Measurements from ENCODE around the gene C20orf144.
"Not testable (repeated sequence)": the region's sequence is repeated elsewhere in the genome, so short reads cannot be mapped to it uniquely, and the experiment has no call there.

C20orf144 gene

GRCh38 chr20:33662172-33662571 is at the start of gene C20orf144:
Gene C20orf144, plus strand, starts transcription at chr20:33662327. Its CDS starts 19 bp downstream, at chr20:33662346.
- no peak for DNase-seq (ENCODE audit: low read depth in 3 of 3)

DNA sequence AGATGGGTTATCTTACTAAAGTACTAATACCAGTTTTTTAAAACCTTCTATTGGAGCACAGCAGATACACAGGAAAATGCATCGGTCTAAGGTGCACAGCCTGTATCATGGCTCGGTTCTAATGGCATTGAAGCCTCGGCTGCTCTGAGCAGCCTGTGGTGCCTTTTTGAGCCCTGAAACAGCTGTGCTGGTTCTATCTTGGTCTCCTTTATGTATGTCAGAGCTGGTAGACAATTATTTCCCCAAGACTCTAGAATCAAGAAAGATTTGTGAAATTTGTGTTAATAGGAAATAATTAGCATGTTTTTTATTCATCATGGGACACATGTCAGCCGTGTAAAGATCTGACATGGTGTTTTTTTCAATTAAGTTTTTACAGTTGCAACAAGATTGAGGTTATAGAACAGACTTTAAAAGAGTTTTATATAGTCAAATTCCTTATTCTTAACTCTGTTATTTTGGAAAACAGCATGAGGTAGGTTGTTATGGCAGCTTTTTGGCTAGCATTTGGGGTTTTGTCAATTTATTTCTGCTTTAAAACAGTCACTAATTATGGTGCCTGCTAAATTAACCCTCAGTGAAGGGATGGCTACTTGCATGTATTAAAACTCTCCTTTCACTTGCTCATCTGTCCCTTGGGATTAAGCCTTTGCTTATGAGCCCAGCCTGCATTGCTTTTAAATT is 40.3 kb upstream of the C20orf144 start:
- no peak for DNase-seq (ENCODE audit: low read depth in 3 of 3)

GRCh38 chr20:33622705-33623365 is 39.3 kb upstream of the C20orf144 start:
- DNase-seq (ENCODE audit: low read depth in 3 of 3): no peak

- DNase-seq (ENCODE audit: low read depth in 3 of 3): no peak
These were observed 37.7 kb upstream of the C20orf144 start for GRCh38 chr20:33624399-33624798.

- DNase-seq (ENCODE audit: low read depth in 3 of 3): no peak
These were observed 35.9 kb upstream of the C20orf144 start for GRCh38 chr20:33626190-33626589.

GRCh38 chr20:33627577-33628216 is 34.4 kb upstream of the C20orf144 start:
- DNase-seq (ENCODE audit: low read depth in 3 of 3): no peak

DNA sequence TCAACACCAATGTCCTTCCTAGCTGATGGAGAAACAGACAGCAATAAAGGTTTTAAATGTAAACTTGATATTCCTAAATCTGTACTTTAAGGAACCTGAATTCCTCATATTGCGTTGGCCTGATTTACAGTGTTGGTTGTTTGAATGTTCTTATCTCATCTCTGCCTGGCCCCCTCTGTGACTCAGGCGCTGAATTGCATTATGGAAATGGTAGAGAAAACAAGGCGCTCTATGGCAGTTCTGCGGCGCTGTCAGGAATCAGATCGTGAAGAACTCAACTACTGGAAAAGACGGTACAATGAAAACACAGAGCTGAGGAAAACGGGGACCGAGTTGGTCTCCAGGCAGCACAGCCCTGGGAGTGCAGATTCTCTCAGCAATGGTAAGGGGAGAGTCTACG is 32.6 kb upstream of the C20orf144 start:
- DNase-seq (ENCODE audit: low read depth in 3 of 3): no peak

DNA sequence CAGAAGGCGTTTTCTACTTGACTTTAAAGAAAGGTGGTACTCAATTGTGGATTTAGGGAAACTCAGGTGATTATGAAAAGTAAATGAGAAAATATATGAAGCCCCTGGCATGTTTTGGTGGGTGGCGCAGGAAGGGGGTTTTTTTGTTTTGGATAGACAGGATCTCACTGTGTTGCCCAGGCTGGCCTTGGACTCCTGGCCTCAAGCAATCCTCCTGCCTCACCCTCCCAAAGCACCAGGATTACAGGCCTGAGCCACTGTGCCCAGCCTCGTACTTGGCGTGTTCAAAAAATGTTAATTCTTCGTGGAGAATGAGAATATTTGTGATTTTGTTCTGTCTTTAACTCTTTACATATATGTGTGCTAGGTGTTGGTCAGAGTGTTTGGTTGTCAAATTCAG is 32.1 kb upstream of the C20orf144 start:
- no peak for DNase-seq (ENCODE audit: low read depth in 3 of 3)

- DNase-seq (ENCODE audit: low read depth in 3 of 3): no peak
These were observed 31.6 kb upstream of the C20orf144 start for GRCh38 chr20:33630507-33630906.

DNA sequence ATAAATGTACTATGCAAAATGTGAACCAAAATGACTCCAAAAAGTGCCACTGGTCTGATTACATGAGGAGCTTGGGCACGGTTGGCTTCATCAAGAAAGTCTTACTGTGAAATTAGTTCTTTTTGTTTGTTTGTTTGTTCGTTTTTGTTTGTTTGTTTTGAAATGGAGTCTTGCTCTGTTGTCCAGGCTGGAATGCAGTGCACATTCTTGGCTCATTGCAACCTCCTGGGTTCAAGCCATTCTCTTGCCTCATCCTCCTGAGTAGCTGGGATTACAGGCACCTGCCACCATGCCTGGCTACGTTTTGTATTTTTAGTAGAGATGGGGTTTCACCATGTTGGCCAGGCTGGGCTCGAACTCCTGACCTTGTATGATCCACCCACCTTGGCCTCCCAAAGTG is 30.2 kb upstream of the C20orf144 start:
- not testable (repeated sequence) for DNase-seq (ENCODE audit: low read depth in 3 of 3)

GRCh38 chr20:33635341-33635740 is 26.8 kb upstream of the C20orf144 start:
- DNase-seq (ENCODE audit: low read depth in 3 of 3): no peak

DNA sequence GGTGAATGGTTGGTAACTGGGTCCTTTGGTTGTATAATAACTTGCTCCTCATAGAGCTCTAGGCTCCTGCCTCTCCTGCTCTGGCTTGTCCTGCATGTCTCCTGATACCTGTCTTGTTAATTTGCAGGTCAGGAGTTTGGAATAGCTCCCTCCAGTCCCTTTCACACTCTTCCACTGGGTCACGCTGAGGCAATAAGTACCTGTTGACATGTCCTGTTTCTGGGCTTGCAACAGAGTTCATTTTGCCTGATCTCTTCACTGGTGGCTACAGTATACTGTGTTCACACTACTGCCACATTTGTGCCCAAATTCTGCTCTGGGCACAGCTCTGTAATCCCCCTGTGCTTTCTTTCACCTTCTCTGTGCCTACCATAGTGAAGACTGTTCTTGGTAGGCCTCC is 25.4 kb upstream of the C20orf144 start:
- no peak for DNase-seq (ENCODE audit: low read depth in 3 of 3)

GRCh38 chr20:33640287-33640686 is 21.8 kb upstream of the C20orf144 start:
- no peak for DNase-seq (ENCODE audit: low read depth in 3 of 3)

GRCh38 chr20:33644313-33645071 is 17.6 kb upstream of the C20orf144 start:
- DNase-seq (ENCODE audit: low read depth in 3 of 3): no peak

GRCh38 chr20:33645072-33645358 is 17.1 kb upstream of the C20orf144 start:
- no peak for DNase-seq (ENCODE audit: low read depth in 3 of 3)

DNA sequence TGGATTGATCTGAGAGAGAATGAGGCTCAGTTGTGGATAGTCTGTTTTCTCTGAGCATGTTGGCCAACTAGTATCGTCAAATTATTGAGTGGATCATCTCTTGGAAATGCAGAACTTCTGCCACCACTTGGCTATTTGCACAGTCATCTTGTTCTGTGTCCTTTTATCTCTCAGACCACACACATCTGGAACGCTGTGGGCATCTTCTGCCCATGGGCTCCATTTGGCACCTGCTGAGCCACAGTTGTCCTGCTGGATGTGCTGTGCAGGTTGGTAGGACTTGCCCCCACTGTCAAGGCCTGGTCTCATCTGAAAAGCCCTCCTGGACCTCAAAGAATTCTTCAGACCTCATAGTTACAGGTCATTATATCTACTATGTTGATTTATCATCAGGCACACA is 16.7 kb upstream of the C20orf144 start:
- DNase-seq (ENCODE audit: low read depth in 3 of 3): no peak

- DNase-seq (ENCODE audit: low read depth in 3 of 3): no peak
These were observed 15.9 kb upstream of the C20orf144 start for GRCh38 chr20:33646191-33646590.

- DNase-seq (ENCODE audit: low read depth in 3 of 3): not testable (repeated sequence)
These were observed 15.0 kb upstream of the C20orf144 start for GRCh38 chr20:33646959-33647602.

- no peak for DNase-seq (ENCODE audit: low read depth in 3 of 3)
These were observed 14.3 kb upstream of the C20orf144 start for GRCh38 chr20:33647603-33648395.

GRCh38 chr20:33648396-33649004 is 13.6 kb upstream of the C20orf144 start:
- no peak for DNase-seq (ENCODE audit: low read depth in 3 of 3)

DNA sequence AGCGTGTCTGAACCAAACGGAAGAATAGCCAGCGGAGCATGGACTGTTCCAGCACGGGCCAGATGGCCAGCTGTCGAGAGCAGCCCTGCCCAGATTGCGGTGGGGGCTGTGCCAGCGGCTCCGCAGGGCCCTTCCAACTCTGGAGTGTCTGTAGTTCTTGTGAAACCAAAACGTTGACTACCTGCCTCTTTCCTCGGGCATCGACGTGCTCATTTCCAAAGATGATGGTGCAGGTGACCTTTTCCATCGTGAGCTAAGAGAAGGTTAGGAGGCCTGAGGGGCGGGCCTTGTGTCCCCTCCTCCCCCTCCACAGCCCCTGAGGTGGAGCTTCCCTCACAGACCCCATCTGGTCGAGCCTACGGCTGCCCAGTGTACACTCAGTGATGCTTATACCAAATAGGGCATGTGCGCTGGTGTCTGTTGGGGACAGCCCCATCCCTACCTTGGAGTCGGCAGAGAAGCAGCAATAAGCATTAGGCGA is 12.9 kb upstream of the C20orf144 start:
- DNase-seq (ENCODE audit: low read depth in 3 of 3): no peak

All from stimulated activated CD4-positive, alpha-beta T cell treated with anti-CD3 and anti-CD28 coated beads, TNF-alpha, amount 100 ng/mL, for 48 hours (primary cell).